Kasumi-1 (cell line): Measurements from ENCODE around the gene AHNAK2.
"Not testable (repeated sequence)": the region's sequence is repeated elsewhere in the genome, so short reads cannot be mapped to it uniquely, and the experiment has no call there.

Source experiments
- DNase-seq, 2 experiments: peaks; one replicate each; lab custom pipeline; 2025; lab: John Stamatoyannopoulos, UW

AHNAK2 gene

DNA sequence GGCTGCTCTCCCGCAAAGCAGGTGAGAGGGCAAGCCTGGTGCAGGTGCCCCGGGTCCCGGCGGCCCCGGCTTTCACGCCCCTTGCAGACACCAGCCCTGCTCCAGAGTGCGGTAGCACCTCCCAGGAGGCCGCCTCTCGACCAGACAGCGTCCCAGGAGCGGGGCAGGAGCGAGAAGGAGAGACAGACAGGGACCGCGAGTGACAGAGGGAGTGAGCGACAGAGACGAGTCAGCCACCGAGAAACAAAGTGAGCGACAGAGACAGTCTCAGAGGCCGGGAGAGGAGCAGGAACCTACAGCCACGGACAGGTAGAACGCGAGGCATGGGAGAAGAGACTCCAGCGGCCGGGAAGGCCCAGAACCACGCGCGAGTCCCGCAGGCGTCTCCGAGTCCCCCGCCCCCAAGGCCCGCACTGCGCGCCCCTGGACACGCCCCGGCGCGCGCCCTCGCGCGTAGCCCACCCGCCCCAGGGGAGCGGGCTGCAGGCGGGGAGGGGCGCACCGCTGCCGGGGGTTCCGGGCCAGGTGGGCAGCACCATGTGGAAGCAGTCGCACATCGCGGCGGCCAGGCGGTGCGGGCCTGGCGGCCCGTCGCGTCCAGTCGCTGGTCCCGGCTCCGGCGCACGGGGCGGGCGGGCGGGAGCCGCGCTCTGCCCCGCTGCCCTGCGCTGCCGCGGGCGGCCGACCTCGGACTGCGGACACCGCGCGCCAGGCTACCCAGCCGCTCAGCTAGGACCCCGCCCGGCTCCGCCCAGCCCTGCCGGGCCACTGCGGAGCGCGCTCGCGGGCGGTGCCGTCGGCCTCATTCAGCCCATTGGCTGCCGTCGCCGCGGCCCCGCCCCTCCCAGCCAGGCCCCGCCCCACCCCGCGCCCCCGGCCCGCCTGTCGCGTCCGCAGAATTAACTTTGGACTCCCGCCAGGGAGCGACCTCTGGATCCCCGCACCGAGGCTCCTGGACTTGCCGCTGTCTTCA, at the start of gene AHNAK2:
AHNAK2 (minus strand) TSS at position 694 of the 973 bp plus-strand sequence; CDS start at position 557, 137 bp downstream.
- DNase-seq = no peak

DNA sequence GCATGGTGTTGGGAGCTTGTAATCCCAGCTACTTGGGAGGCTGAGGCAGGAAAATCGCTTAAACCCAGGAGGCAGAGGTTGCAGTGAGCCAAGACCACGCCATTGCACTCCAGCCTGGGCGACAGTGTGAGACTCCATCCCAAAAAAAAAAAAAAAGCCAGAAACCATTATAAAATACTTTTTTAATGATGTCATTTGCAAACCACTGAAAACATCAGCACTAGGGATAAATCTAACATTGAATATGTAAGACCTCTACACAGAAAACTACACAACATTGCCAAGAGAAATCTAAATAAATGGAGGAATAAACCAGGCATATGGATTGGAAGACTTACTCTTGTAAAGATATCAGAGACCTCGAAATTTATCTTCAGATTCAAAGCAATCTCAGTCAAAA, 49.5 kb upstream of the AHNAK2 start:
- not testable (repeated sequence) for DNase-seq

GRCh38 chr14:105026802-105027563, 48.8 kb upstream of the AHNAK2 start:
- peak; percentile 28 to 41 for DNase-seq

- peak; percentile 95 to 97 for DNase-seq
These were observed 48.0 kb upstream of the AHNAK2 start for GRCh38 chr14:105026033-105026785.

DNA sequence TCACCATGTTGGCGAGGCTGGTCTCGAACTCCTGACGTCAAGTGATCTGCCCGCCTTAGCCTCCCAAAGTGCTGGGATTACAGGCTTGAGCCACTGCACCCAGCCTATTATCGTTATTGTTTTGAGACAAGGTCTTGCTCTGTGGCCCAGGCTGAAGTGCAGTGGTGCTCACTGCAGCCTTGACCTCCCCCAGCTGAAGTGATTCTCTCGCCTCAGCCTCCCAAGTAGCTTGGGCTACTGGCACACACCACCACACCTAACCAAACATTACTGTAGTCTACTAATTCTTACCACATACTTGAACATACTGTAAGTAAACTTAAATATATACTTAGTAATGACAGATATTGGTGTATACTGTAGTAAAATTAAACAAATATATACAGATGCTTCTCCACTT, 47.3 kb upstream of the AHNAK2 start:
- DNase-seq = no peak

- DNase-seq = no peak
These were observed 45.8 kb upstream of the AHNAK2 start for GRCh38 chr14:105023791-105024480.

GRCh38 chr14:105023144-105023543, 45.0 kb upstream of the AHNAK2 start:
- peak; percentile 17 to 18 for DNase-seq

- no peak for DNase-seq
These were observed 44.1 kb upstream of the AHNAK2 start for GRCh38 chr14:105022276-105022670.

GRCh38 chr14:105021656-105022275, 43.6 kb upstream of the AHNAK2 start:
- peak; percentile 41 to 50 for DNase-seq

DNA sequence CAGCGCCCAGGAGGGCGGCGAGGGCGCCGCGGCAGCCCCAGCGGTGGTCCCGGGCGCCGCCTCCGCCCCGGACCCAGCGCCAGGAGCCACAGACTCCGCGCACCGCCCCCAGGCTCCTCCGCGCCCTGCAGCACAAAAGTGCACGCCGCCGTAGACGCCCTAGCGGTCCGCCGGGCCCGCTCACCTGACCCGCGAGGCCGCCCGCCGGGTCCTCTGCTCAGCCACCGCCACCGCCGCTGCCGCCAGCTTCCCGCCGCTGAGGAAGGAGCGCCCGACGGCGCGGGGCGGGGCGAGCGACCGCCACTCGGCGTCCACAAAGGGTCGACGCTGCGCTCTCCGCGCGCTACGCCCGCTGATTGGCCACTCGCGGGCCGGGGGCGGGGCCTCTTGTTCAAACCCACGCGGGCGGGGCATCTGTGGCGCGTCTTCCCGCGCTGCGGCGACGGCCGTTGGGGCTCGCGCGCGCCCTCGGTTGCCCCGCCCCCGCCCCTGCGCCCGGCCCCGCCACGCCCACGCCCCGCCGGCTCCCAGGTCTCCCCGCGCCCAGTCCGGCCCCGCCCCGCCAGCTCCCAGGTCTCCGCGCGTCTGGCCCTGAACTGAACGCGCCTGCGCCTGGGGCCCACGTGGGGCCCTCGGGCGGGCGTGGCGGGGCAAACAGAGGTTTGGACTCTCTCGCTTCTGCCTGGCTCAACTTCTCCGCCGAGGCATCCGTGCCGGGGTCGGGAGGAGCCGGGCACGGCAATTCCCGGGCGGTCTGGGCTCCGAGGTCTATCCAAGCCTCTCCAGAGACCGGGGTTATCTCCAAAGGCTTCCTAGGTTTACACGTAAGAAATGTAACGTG, 42.9 kb upstream of the AHNAK2 start, which contains the start of gene CDCA4:
CDCA4 (minus strand) TSS at position 269 of the 841 bp plus-strand sequence. CDS start 9,154 bp downstream, outside the sequence.
- peak; percentile 96 to 97 for DNase-seq

- peak; percentile 12 to 13 for DNase-seq
These were observed 42.0 kb upstream of the AHNAK2 start for GRCh38 chr14:105019861-105020814.

DNA sequence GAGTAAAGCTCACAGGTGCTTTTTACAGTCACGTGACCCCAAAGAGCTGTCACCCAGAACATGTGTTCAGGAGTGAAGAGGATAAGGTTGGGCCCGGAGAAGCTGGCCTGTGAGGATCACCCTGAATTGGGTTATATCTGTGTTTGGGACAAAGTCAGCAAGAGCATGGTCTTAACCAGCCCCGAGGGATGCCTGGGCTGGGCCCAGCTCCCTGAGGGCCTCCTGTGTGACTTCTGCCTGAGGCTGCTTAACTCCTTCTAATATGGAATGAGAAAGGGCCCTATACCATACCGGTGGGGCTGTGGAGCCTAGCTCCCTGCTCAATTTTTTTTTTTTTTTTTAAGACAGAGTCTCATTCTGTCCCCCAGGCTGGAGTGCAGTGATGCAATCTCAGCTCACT, 40.2 kb upstream of the AHNAK2 start:
- no peak for DNase-seq

- DNase-seq = no peak
These were observed 37.7 kb upstream of the AHNAK2 start for GRCh38 chr14:105015905-105016304.

GRCh38 chr14:105015242-105015641, 37.1 kb upstream of the AHNAK2 start:
- DNase-seq = no peak

DNA sequence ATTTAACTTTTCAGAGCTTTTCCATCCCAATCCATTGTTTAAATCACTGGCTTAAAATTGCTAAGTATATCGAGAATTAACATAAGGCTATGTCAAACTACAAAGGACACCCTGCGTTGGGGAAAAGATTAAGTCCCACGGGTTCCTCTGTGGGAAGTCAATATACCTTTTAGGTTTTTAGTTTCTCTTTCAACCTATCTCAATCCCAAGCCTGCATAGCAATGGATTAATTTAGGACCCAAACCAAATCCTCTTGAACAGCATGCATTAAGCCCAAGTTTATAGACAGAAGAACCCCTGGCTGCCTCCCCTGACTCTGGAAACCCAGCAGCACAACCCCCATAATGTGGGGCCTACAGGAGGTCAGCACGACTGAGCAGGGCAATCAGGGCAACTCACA, 36.5 kb upstream of the AHNAK2 start:
- DNase-seq = no peak

GRCh38 chr14:105014032-105014431, 35.9 kb upstream of the AHNAK2 start:
- no peak for DNase-seq

DNA sequence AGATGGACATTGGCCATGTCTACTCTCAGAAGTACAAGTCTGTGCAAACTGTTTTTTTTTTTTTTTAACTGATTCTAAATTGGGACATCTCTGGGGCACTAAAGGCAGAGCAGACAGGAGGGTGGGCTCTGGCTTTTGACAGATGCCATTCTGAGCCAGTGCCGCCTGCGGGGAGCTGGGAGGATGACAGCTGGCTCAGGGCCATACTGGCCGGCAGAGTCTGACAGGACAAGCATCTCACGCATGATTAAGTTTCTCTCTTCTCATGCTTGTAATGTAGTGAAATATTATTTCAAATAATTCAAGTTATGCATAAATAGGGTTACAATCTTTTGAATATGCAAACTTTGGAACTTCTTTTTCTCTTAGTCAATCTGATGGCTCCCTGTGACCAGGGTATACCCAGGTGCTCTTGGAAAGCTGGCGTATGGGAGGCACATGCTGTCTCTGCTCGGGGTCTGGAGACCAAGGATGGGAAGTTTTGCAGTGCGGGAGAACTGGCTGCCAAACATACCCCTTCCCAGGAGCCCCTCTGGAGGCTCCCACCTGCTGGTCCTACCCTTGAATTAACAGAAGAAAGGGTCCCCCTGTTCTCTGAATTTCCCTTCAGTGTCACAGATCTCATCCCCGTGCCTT, 35.1 kb upstream of the AHNAK2 start:
- no peak for DNase-seq
